HG03066 (cell line): ENCODE measurements around the gene TSSC4.

ENCODE experiments used
- ATAC-seq: cut with Tn5 transposase; IDR thresholded peaks from one replicate; pipeline ENCODE4 v1.9.1; 2021; ENCODE audit warnings: low read depth; ENCODE audit not compliant: unreplicated experiment

Gene TSSC4

GRCh38 chr11:2385156-2386151 is 15.1 kb upstream of the TSSC4 start:
- peak; percentile 34 for ATAC-seq

- no peak for ATAC-seq
Observed at GRCh38 chr11:2386591-2386990, 14.0 kb upstream of the TSSC4 start.

- no peak for ATAC-seq
Observed at GRCh38 chr11:2387266-2387987, 13.1 kb upstream of the TSSC4 start.

- no peak for ATAC-seq
Observed at GRCh38 chr11:2388431-2389376, 11.8 kb upstream of the TSSC4 start.

- ATAC-seq = no peak
Observed at GRCh38 chr11:2389377-2390026, 11.0 kb upstream of the TSSC4 start.

- ATAC-seq = no peak
Observed at GRCh38 chr11:2390091-2390724, 10.3 kb upstream of the TSSC4 start.

GRCh38 chr11:2390725-2391151 is 9.8 kb upstream of the TSSC4 start:
- no peak for ATAC-seq

GRCh38 chr11:2391181-2391975 is 9.2 kb upstream of the TSSC4 start:
- ATAC-seq = no peak

- ATAC-seq = no peak
Observed at GRCh38 chr11:2392241-2392959, 8.2 kb upstream of the TSSC4 start.

GRCh38 chr11:2393111-2393868 is 7.3 kb upstream of the TSSC4 start:
- ATAC-seq = no peak

GRCh38 chr11:2393941-2394817 is 6.4 kb upstream of the TSSC4 start:
- ATAC-seq = no peak

GRCh38 chr11:2394818-2395105 is 5.8 kb upstream of the TSSC4 start:
- no peak for ATAC-seq

GRCh38 chr11:2395211-2395730 is 5.3 kb upstream of the TSSC4 start:
- ATAC-seq = no peak

GRCh38 chr11:2395856-2396255 is 4.7 kb upstream of the TSSC4 start:
- ATAC-seq = no peak

- ATAC-seq = no peak
Observed at GRCh38 chr11:2396471-2396870, 4.1 kb upstream of the TSSC4 start.

GRCh38 chr11:2397005-2397404 is 3.5 kb upstream of the TSSC4 start:
- no peak for ATAC-seq
